HG02840 (cell line): ENCODE measurements around the gene TIMM17A.
"Not testable (repeated sequence)": the region's sequence is repeated elsewhere in the genome, so short reads cannot be mapped to it uniquely, and the experiment has no call there.

Source experiments
- ATAC-seq: cut with Tn5 transposase; IDR thresholded peaks from one replicate; pipeline ENCODE4 v1.9.1; 2021; ENCODE audit warnings: mild to moderate bottlenecking, moderate library complexity, moderate number of reproducible peaks; ENCODE audit not compliant: unreplicated experiment, low FRiP score

TIMM17A gene

DNA sequence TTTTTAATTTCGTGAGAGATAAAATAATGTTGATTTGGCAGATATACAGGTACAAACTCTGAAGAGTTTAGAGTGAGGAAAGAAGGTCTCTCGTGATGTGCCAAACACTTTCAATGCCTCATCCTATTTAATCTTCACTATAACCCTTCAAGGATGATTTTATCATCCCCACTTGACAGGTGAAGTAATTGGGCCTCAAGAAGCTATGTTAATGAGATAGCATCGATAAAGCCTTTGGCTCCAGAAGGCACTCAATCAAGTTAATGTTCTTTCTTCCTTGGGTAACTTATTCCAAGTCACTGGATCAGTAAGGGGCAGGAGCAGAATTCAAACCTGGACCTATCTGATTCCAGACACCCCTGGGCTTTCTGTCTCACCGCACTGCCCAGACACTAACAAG lies 16.2 kb upstream of the TIMM17A start:
- ATAC-seq, result no peak

DNA sequence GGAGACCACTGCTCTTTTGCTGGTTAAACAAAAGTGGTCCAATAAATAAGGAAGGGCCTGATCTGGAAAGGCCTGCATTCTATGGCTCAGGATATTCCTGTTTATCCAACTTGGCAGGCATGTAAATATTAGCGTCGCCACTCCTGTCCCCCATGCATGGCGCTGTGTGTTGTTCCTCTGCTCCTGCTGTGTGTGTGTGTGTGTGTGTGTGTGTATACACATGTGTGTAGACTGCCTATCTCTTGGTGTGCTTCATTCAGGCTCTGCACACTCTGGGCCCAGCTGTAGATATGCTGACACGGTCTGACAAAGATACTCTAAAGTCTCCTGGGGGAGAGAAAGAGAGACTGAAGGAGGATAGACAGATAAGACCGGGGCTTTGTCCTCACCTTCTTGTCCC lies 15.7 kb upstream of the TIMM17A start:
- no peak for ATAC-seq

DNA sequence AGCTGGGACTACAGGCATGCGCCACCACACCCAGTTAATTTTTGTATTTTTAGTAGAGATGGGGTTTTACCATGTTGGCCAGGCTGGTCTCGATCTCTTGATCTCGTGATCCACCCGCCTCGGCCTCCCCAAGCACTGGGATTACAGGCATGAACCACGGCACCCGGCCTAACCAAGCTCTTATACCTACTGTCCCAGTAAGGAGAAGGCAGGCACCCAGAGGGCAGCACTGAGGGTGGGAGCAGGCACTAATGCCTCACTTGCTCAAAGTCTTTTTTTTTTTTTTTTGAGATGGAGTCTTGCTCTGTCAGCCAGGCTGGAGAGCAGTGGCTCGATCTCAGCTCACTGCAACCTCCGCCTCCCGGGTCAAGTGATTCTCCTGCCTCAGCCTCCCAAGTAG lies 15.0 kb upstream of the TIMM17A start:
- ATAC-seq, result not testable (repeated sequence)

DNA sequence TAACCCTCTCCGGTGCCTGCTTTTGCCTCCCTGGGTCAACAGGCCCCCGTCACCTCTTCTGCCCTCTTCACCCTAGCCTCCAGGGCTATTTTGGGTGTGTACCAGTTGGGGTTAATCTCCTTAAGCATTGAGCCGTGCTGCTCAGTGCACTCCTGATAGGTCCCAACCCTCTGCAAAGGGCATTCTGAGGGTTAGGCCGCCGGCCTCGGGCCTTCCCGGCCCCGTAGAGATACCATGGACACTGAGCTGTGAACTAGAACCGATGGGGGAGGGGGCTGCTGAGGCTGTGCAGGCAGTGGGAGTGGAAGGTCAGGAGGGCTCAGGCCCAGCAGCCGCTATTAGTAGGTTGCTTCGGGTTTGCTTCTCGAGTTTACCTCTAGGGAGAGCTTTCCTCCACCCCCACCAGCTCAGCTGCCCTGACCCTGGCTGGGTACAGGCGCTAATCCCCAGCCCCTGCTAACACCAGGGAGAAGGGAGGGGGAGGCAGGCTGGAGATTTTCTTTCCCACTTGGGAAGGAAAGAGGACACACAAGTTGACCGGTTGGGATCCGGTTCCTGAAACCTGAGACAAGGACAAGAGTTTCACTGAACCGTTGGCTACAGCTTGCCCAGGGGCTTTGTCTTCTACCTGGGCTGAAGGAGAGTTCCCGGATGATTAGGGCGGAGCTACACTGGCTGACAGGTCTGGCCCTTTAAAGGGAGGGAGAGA lies 13.7 kb upstream of the TIMM17A start:
- no peak for ATAC-seq

DNA sequence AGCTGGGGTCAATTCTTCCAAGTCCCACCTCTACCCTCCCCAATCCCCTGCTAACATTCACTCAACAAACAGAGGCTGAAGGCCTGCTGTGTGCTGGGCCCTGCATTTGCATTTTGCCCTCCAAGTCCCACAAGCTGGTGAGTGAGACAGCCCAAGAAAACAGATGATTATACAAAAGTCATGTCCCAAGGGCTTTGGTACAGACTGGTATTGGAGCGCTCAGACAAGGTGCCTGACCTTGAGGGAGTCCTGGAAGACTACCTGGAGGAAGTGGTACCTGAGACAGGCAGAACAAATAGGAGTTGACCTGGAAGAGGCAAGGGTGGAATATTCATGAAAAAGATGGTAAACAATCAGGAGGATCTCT lies 13.2 kb upstream of the TIMM17A start:
- no peak for ATAC-seq

DNA sequence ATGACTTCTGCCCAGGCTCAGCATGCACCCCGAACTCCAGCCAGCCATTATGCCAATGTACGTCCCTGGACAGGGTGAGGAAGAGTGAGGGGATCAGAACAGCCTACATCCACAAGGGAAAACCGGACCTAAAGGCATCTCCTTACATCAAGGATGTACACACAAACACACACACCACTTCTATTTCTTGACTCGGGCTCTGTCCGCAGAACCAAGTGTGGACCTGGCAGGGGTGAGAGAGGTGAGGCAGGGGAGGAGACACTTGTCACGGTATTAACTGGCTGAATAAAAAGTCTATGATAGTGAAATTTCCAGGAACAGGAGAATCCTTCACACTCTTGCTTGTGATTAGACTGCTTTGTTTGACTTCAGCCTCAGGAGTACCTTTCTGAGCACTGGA lies 11.3 kb upstream of the TIMM17A start:
- ATAC-seq, result no peak

DNA sequence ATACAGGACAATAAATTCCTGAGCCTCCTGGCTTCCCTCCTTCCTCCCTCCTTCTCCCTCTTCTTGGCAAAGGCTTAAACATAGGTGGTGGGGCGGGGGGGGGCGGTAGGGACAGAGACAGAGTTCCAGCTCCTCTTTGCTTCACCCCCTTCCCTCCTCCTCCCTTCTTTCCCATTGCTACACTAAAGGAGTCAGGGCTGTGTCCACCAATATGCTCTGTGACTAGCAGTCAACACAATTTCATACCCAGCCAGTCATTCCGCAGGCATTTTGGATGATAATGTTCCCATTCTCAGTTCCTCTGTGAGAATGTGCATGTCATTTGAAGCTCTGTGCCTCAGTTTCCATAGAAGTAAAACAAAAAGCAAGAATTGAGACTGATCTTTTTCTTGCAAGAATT lies 10.7 kb upstream of the TIMM17A start:
- no peak for ATAC-seq

DNA sequence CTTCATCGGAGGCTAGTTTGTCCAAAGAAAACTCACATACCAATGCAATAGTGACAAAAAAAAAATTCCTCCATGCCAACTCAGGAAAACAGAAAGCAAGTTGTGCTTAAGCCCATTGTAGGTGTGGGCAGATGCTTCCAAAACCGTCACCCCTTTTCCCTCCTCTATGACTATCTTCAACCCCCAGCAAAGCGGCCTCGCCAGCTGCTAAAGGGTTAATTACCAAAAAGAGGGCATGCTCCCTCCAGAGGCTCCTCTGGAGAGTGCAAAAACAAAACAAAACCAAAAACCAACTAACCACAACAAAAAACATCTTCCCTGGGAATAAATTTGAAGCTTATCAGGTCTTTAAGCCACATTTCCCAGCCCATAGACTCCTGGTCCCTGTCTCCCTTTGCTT lies 10.1 kb upstream of the TIMM17A start:
- ATAC-seq, result no peak

DNA sequence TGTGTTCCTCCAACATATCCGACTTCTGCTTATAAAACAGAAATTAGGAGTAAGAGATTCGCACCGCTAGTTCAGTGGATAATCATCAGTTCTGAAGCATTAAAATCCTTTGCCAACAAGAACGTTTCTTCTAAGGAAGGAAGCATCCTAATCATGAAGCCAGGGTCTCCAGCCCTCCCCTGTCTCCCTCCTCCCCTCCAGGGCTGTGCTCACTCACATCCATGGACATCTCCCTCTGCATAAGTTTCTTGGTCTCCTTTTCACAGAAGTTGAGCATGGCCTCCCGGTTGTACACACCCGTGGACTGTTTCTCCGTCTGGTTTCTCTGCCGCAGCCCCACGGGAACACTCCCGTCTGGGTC lies 9.5 kb upstream of the TIMM17A start:
- ATAC-seq, result no peak

DNA sequence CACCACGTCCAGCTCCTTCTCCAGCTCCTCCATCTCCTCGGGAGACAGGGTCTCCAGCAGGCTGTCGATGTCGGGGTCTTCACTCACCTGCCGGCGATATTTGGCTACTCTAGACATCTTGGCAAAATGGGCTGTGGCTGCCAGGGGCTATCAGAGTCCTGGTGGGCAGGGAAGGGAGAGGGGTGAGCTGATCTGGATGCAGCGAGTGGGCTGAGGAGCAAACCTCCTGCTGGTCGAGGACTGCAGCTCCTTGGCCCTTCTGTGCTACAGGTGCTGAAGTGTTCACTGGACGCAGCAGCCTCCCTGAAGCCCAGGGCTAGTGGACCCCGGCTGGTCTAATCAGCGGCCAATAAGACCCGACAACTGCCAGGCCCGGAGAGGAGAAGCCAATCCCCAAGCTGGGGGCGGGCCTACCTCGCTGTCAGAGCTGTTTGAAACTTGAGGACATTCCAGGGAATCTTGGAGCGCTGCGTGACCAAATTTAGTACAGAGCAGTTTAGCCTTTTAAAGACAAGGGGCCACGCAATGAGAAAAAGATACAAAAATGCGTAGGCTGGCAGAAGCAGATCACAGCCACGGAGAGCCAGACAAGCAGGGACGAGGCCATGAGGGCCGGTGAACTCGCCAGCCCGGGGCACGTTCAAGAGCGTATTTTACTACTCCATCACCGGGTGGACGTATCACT lies 8.9 kb upstream of the TIMM17A start, which contains the start of gene LMOD1:
TSS of gene LMOD1 (minus strand) at position 325 of the 685 bp plus-strand sequence. CDS start at position 117, 208 bp downstream.
- no peak for ATAC-seq

DNA sequence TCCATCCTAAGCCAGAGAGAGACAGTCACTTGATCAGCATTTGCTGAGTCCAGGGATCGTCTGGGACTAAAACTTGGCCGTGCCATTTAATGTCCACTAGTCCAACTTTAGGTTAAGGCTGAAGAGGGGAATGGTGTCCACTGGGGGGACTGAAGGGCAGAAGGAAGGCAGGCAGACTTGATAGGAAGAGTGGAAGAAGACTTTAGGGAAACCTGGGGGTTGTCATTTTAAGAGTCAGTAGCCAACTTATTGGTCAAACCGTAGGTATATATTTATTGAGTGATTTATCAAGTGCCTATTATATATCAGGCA lies 7.7 kb upstream of the TIMM17A start:
- ATAC-seq, result no peak

DNA sequence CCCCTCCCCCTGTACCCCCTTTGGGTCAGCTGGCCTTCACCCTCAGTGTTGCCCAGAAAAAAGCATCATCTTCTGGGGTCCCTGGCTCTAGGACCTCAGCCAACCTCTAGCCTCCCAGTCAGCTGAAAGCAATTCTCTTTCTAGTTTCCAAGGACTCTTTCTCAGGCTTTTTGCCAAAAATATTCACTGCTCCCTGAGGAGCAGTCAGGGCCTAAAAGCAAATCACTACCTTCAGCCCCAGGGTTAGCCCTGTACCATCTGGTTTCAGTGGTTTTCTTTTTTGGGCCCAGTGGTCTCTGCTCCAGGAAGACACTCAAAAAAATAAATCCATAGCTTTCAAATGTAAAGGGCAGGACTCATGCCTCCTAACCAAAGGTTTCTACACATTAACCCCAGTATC lies 5.8 kb upstream of the TIMM17A start:
- ATAC-seq, result no peak

DNA sequence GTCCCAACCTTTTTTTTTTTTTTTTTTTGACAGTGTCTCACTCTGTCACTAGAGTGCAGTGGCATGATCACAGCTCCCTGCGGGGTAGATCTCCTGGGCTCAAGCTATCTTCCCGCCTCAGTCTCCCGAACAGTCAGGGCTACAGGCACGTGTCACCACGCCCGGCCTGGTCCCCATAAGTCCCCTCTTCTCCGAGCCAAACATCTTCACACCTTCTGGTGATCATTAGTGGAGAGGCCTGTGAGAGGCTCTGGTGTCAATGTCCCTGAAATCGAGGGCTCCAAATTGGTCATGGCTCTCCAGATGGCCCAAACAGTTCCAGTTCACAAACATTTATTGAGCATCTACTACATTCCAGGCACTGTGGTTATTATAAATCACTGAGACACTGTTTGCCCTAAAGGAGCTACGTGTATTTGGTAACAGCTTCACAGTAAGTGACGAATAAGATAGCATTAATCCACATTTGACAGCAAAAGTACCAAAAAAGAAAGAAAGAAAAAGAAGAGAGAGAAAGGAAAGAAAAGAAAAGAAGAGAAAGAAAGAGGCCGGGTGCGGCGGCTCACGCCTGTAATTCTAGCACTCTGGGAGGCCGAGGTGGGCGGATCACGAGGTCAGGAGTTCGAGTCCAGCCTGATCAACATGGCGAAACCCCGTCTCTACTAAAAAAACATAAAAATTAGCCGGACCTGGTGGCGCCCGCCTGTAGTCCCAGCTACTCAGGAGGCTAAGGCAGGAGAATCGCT lies 867 bp upstream of the TIMM17A start:
- no peak for ATAC-seq

DNA sequence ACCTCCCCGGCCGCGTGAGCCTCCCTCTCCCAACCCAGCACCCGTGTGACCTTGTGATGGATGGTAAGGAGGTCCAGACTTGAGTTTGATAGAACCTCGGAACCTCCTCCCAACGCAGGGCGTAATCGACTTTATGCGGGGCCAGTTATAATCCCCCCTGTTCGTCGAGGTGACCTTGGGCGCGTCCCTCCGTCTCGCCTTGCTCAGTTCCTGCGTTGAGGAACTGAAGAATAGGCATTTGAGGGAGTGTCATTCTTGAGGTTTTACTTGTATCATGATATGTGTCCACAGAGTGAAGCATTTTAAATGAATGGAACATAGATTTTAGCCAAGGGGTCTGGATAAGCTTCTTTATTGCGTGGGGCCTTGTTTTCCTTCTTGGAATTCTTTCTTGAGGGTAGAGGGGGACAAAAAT lies 433 bp downstream of the TIMM17A start:
- ATAC-seq, result no peak

DNA sequence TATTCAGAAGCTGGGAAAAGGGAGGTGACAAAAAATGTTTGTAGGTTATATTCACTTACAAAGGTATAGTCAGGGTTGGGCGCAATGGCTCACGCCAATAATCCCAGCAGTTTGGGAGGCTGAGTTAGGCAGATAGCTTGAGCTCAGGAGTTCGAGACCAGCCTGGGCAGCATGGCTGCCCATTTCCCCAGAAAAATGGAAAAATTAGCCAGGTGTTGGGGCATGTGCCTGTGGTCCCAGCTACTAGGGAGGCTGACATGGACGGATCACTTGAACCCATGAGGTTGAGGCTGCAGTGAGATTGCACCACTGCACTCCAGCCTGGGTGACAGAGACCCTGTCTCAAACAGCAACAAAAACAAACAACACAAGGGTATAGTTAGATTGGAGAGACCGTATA lies 3.0 kb downstream of the TIMM17A start:
- ATAC-seq, result no peak

DNA sequence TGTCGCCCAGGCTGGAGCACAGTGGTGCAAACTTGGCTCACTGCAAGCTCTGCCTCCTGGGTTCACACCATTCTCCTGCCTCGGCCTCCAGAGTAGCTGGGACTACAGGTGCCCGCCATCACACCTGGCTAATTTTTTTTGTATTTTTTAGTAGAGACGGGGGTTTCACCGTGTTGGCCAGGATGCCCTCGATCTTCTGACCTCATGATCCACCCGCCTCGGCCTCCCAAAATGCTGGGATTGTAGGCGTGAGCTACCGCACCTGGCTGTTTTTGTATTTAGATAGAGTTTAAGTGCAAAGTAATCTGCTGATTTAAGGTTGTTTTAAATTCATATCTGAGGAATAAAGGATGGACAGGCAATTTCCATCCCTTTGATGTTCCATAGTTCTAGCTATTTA lies 7.1 kb downstream of the TIMM17A start:
- not testable (repeated sequence) for ATAC-seq

DNA sequence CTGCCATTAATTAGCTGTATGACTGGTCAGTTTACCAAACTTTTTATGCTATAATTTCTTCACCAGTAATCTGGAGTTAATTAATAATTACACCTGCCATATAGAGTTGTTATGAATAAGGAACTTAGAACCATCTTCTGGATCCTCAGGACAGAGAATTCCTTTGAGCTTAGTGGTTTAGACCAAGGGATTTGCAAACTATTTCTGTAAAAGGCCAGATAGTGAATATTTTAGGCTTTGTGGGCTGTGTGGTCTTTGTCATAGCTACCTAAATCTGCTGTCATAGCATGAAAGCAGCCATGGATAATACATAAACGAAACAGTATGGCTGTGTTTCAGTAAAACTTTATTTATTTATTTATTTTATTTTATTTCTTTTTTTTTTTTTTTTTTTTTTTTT lies 9.0 kb downstream of the TIMM17A start:
- ATAC-seq, result no peak

DNA sequence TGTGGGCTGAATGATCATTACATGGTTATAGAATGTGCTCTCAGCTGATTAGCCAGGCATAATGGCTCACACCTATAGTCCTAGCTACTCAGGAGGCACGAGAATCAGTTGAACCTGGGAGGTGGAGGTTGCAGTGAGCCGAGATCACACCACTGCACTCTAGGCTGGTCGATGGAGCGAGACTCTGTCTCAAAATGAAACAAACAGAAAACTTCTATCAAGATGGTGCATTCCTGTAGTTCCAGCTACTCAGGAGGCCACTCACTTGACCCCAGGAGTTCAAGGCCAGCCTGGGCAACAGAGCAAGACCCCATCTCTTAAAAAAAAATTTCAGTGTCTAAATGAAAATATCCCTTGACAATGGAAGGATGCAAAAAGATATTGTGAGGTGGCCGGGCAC lies 10.9 kb downstream of the TIMM17A start:
- no peak for ATAC-seq

DNA sequence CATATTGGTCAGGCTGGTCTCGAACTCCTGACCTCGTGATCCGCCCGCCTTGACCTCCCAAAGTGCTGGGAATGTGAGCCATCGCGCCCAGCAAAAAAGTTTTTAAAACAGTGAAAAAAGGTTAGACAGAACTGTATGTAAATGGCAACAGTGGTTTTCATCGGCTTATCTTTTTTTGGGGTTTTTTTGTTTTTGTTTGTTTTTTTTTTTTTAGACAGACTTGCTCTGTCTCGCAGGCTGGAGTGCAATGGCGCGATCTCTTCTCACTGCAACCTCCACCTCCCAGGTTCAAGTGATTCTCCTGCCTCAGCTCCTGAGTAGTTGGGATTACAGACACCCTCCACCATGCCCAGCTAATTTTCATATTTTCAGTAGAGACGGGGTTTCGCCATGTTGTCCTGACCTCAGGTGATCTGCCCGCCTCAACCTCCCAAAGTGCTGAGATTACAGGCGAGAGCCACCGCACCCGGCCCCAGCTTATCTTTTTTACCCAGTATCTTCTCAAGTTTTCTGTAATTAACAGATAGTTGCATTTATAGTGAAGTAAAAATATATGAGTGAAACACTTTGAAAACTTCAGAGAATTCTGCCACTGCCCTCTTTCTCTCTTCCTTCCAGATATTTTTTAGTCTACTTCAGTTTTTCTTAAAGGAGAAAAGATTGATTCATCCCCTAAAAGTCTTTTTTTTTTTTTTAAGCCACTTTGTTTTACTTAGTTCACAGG lies 13.1 kb downstream of the TIMM17A start:
- no peak for ATAC-seq

DNA sequence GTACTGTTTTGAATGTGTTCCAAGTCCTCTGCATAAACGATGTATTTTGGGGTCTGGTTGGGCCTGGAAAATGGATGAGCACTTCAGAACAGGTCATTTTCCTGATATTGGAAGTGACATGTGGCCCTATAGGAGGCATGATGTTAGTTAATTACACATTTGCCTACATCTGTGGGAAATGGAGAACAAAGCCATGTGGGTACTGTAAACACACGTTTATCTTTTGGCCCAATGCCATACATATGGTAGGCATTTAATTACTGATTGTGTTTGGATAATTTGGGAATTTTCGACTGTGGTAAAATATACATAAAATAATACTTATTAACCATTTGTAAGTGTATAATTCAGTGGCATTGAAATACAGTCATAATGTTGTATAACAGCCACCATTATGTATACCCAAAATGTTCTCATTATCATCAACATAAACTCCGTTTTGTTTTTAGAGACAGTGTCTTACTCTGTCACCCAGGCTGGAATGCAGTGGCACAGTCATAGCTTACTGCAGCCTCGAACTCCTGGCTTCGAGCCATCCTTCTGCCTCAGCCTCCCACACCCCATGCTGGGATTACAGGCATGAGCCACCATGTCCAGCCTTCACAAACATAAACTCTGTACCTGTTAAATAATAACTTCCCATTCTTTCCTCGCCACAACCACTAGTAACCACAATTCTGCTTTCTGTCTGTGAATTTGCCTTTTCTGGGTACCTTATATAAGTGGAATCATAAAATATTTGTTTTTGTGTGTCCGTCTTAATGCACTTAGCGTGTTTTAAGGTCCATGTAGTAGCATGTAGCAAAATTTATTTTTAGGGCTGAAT lies 15.2 kb downstream of the TIMM17A start:
- ATAC-seq, result no peak
